NB4 (cell line): ENCODE measurements around the gene FBXO31.
A peak's percentile ranks its signal among the peaks of the same experiment; 100 is the strongest.

Experiments used
- DNase-seq: peaks from one replicate; pipeline ENCODE4 v3.0.0; 2010; ENCODE audit warnings: low read depth
- H3K4me3 ChIP-seq: one replicate; pipeline ENCODE4 v1.5.1; 2011; ENCODE audit warnings: mild to moderate bottlenecking, low read depth, low read length, moderate library complexity
- MAX ChIP-seq: IDR thresholded peaks from 2 replicates; pipeline ENCODE4 v1.6.1; 2011; ENCODE audit warnings: low read depth, low read length
- MYC ChIP-seq: IDR thresholded peaks from 2 replicates; pipeline ENCODE4 v1.6.1; 2011; ENCODE audit warnings: low read depth, low read length
- POLR2A ChIP-seq: IDR thresholded peaks from 2 replicates; pipeline ENCODE4 v1.6.1; 2011; ENCODE audit warnings: mild to moderate bottlenecking; ENCODE audit not compliant: insufficient read length; ENCODE audit errors: extremely low read depth
- TF ChIP-seq, protein P1 (sequence below): IDR thresholded peaks from one replicate; pipeline ENCODE4 v1.5.1; 2012; ENCODE audit warnings: low read depth, low read length

The FBXO31 gene

GRCh38 chr16:87284183-87284582 is 99.4 kb downstream of the FBXO31 start:
- TF ChIP-seq, protein P1, sequence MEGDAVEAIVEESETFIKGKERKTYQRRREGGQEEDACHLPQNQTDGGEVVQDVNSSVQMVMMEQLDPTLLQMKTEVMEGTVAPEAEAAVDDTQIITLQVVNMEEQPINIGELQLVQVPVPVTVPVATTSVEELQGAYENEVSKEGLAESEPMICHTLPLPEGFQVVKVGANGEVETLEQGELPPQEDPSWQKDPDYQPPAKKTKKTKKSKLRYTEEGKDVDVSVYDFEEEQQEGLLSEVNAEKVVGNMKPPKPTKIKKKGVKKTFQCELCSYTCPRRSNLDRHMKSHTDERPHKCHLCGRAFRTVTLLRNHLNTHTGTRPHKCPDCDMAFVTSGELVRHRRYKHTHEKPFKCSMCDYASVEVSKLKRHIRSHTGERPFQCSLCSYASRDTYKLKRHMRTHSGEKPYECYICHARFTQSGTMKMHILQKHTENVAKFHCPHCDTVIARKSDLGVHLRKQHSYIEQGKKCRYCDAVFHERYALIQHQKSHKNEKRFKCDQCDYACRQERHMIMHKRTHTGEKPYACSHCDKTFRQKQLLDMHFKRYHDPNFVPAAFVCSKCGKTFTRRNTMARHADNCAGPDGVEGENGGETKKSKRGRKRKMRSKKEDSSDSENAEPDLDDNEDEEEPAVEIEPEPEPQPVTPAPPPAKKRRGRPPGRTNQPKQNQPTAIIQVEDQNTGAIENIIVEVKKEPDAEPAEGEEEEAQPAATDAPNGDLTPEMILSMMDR, result no peak
- H3K4me3 ChIP-seq, result no peak overlapping the region
- DNase-seq, result no peak

DNA sequence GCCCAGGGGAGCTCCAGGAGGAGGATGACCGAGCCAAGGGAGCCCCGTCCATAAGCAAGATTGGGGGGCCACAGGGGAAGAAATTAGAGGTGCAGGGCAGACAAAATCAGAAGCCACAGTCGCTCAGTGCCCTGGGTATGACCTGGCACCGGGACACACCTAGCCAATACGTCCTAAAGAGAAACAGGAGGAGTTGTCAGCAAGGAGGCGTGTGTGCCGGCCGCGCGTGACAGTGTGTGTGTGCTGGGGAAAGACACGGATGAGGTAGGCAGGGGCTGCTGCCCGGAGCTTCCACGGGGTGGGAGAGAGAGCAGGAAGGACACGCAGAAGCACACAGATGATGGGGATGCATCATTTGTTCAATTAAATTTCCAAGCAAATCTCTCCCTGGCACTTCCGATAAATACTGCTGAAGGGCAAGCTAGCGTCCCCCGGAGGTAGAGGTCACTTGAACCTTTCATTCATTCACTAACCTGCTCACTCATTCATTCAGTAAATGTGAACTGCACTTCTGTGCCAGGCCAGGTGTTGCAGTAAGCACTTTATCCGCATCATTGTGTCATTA is 104.4 kb downstream of the FBXO31 start:
- DNase-seq, result no peak
- no peak overlapping the region for H3K4me3 ChIP-seq
- TF ChIP-seq POLR2A, result no peak
- no peak for TF ChIP-seq MYC
- no peak for TF ChIP-seq MAX
- TF ChIP-seq, protein P1, result no peak

- peak; percentile 89 for DNase-seq
- TF ChIP-seq POLR2A, result no peak
- TF ChIP-seq, protein P1, result peak; percentile 92
Measured at GRCh38 chr16:87278191-87279093, 105.1 kb downstream of the FBXO31 start.

More at GRCh38 chr16:87278191-87279093, 105.1 kb downstream of the FBXO31 start:
- no peak overlapping the region for H3K4me3 ChIP-seq
